Left cardiac atrium (tissue), 4 donors: ENCODE data around the gene PRPF38B. TPM values are rescaled to one million over a fixed set of nuclear protein-coding genes. Genes with fewer than 3 reads are reported as not detected.
"Not testable (repeated sequence)": the region's sequence is repeated elsewhere in the genome, so short reads cannot be mapped to it uniquely, and the experiment has no call there.

Experiments
- ATAC-seq, 2 donors: fragments of 200-7000 bp; cut with Tn5 transposase; one replicate each; pipeline ENCODE4 v1.9.1; 2020; ENCODE audit warnings: mild to moderate bottlenecking in 2 of 2, moderate library complexity in 2 of 2
- DNase-seq: peaks from one replicate; pipeline ENCODE4 v3.0.0-alpha.2; 2020
- intact Hi-C, 2 donors: fragments of 100-400 bp; cut with DNase I; formaldehyde crosslinking; loops; one replicate each; pipeline versions ENCODE4 v1.14.1 to v1.15.1; 2022 to 2023
- total RNA-seq, 2 donors: library from RNA; stranded (reverse); fragmentation: NEBNext Ultra II Directional; extraction: Animal tissue kit (Norgen Biotek cat#: 25700); gene quantifications; one replicate each; pipeline ENCODE4 v1.2.1, GENCODE V29; 2021
- donor health status: DM: no; HTN: yes; CAD: no.
- donor health status: DM: no; HTN: yes; CAD: no; lungs with severe emphysema.
- donor health status: DM: yes; HTN: yes; CAD: no.
- donor health status: Dilated cardiomyopathy.

The PRPF38B gene
- total RNA-seq, 2 donors from 2014 or later: 18.9 to 22.6 TPM

- intact Hi-C loops: no loop called here
- DNase-seq: no peak
- no peak for ATAC-seq
Observed at GRCh38 chr1:108670131-108670773, 21.9 kb upstream of the PRPF38B start.

- no peak for ATAC-seq
- intact Hi-C loops: no loop called here
- DNase-seq: no peak
Observed at GRCh38 chr1:108671143-108671542, 21.0 kb upstream of the PRPF38B start.

GRCh38 chr1:108678706-108679105 lies 13.4 kb upstream of the PRPF38B start:
- intact Hi-C loops: no loop called here
- DNase-seq: no peak
- ATAC-seq: no peak

GRCh38 chr1:108679586-108680213 lies 12.4 kb upstream of the PRPF38B start:
- intact Hi-C loops: no loop called here
- DNase-seq: no peak
- ATAC-seq: no peak

DNA sequence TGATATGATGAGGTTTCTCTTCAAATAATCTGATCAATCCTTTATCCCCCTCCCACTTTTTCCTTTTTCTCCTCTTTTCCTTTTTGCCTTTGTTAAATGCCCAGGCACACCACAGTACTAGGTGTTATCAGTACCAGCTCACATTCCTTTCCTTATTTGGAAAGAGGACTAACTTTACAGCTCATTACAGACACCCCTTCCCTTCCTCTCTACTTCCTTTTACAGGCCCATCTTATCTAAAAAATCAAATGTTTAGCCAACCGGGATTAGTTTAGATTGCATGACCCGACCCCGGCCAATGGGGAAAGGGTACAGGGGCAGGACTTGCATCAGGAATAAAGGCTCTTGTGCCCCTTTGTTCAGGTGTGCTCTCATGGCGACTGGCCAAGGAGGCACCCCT lies 10.4 kb upstream of the PRPF38B start:
- ATAC-seq, DNase-seq, intact Hi-C loops: not testable (repeated sequence)

GRCh38 chr1:108685529-108685928 lies 6.6 kb upstream of the PRPF38B start:
- intact Hi-C loops: no loop called here
- DNase-seq (no peak), ATAC-seq (no peak)

DNA sequence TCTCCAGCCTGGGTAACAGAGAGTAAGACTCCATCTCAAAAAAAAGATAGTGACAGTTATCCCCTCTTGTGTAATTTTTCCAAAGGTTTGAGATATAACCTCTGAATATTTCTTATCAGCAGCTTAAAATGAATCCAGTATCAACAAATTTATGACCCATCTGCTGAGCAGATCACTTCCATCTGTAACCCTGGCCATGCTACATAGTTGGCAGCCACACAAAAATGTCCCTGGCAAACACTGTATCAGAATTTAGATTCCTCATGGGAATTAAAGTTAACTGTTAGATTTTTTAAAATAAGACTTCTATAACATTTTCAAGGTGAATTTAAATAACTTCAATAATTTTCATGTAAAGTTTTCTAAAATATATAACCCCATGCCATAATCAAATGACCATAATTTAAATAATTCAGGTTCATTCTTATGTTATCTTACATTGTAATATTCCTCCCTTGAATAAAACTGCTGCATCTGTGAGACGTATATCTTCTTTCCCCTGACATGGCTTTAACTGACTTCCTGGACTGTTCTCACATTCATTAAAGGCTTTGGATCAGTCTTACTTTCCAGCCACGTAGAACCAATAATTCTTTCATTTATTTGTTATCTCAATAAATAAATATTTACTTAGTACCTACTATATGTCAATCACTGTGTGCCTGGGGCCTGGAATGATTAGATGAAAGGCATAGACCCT lies 5.3 kb upstream of the PRPF38B start:
- intact Hi-C loops: no loop called here
- DNase-seq: no peak
- no peak for ATAC-seq

DNA sequence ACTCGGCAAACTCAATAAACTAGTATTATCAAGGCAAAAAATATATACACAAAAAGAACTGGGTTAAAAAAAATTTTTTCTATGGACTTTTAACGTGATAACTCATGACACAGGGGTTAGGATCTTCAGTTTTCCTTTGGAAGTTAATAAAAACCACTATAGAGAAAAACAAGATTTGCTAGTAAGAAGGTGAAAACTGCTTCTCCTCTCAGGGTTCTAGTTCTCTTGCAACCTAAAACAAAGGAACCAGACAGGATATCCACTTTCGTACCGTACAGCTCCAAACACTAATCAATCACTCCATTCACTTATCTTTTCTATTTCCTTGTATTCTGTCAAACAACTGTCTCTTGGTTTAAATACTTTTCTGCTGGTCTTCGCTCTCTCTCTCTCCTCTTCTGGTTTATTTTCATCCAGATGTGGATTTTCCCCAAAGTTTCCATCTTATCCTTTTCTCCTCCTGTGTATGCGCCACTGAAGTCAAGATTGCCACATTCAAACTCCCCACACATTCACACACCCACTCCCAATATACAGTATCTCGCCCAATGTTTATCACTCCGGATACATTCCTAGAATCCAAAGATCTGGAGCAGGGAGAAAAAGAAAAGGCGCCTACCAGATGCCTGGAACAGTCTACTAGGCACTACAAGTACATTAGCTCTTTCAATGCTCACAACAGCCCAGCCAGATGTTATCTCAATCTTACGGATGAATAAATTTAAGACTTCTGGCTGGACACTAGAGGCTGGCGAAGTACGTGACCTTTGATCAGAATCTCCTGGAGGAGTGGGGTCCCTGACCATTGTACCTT lies 775 bp upstream of the PRPF38B start:
- intact Hi-C loops: loop anchor here in 1 of 2 donors (5.0 kb wide), 1 partner anchor 56 kb away; the partner anchor contains the start of gene STXBP3
- no peak for DNase-seq
- ATAC-seq: peak in 1 of 2 donors; percentile 2

- DNase-seq (no peak), ATAC-seq (peak; percentile 69 to 77)
- intact Hi-C loops: loop anchor here in 1 of 2 donors (5.0 kb wide), 1 partner anchor 54 kb away; the partner anchor contains the start of gene STXBP3
Observed at GRCh38 chr1:108692724-108693655, 880 bp downstream of the PRPF38B start.

DNA sequence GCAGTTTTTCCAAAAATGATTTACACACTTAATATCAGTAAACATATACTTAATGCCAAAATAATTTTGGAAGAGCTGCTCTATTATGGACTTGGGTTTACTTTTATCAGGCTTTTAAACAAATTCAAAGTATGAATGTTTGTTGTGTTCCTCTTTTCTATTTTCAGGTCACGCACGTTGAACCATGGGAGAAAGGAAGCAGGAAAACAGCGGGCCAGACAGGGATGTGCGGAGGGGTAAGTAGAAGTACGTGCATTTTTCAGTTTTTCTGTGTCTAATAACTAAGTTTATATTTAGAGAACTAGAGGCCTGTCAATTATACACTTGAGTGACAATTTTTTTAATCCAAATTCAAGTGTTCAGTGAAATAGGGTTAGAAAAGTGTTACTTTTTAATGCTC lies 3.4 kb downstream of the PRPF38B start:
- ATAC-seq: no peak
- DNase-seq: no peak
- intact Hi-C loops: no loop called here

DNA sequence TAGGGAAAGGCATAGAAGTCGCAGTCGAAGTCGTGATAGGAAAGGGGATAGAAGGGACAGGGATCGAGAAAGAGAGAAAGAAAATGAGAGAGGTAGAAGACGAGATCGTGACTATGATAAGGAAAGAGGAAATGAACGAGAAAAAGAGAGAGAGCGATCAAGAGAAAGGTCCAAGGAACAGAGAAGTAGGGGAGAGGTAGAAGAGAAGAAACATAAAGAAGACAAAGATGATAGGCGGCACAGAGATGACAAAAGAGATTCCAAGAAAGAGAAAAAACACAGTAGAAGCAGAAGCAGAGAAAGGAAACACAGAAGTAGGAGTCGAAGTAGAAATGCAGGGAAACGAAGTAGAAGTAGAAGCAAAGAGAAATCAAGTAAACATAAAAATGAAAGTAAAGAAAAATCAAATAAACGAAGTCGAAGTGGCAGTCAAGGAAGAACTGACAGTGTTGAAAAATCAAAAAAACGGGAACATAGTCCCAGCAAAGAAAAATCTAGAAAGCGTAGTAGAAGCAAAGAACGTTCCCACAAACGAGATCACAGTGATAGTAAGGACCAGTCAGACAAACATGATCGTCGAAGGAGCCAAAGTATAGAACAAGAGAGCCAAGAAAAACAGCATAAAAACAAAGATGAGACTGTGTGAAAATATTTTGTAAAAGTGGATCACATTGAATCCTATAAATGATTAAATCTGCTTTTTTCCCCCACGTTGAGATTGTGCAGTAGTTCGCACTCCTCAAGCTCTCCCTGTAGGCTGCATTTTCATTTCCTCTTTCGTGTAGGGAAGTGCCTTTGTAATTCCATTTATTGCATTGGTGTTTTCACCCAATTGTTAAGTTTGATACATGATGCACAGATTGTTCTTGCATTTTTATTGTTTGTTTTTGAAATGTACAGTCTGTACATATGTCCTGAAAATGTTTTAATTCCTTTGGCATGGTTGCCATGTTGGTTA lies 7.5 kb downstream of the PRPF38B start:
- intact Hi-C loops: no loop called here
- no peak for ATAC-seq
- no peak for DNase-seq

- DNase-seq: no peak
- intact Hi-C loops: no loop called here
- no peak for ATAC-seq
Observed at GRCh38 chr1:108701176-108701849, 9.2 kb downstream of the PRPF38B start.

- ATAC-seq, intact Hi-C loops, DNase-seq: not testable (repeated sequence)
Observed at GRCh38 chr1:108702109-108702508, 10.0 kb downstream of the PRPF38B start.

DNA sequence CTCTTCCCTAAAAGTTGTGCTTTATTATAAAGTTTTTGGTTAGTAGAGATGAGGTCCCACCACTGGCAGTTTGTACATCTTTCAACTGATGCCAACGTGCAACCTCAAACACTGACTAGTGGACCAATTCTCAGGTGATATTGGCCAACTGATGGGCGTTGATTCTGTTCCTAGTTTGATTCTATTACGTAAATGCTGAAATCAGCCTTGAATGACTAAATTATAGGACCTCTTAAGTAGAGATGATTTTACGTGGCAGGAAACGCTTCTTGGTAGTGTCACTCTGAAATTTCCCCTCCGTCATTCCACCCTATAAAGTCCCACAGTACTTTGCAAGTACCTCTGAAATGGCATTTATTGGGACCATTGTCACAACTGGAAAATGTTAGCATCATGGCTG lies 11.8 kb downstream of the PRPF38B start:
- DNase-seq (no peak), ATAC-seq (no peak)
- intact Hi-C loops: no loop called here

DNA sequence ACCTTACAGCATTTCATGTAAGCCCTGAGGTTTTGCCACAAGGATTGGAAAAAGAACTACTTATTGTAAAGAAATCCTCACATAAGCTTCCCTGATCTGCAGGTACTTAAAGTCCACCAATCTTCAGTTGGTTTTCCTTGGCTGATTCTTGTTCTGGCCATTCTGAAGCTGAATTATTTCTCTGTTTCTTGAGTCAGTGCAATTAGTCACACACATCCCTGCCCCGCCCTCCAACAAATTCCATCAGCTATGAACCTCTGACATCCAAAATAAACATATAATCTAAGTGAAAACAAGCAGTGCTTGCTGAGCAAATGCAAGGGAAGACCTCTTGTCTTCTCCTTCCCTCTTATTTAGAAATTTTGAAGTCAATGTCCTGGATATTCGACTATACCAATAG lies 12.4 kb downstream of the PRPF38B start:
- intact Hi-C loops: no loop called here
- ATAC-seq: peak in 1 of 2 donors; percentile 85
- DNase-seq: peak; percentile 58

DNA sequence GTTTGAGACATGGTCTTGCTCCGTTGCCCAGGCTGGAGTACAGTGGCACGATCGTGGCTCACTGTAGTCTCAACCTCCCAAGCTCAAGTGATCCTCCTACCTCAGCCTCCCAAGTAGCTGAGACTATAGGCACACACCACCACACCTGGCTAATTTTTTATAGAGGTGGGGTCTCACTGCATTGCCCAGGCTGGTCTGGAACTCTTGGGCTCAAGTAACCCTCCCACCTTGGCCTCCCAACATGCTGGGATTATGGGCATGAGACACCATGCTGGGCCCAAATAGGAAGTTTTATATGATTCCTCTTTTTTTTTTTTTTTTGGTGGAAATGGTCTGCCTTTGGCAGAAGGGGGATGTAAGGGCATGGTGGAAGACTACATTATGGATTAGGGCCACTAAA lies 14.5 kb downstream of the PRPF38B start:
- DNase-seq: no peak
- intact Hi-C loops: no loop called here

More for the DNA sequence above, 14.5 kb downstream of the PRPF38B start:
- ATAC-seq: no peak
